Parathyroid adenoma (tissue), 2 donors: ENCODE results near the gene EXOC3L1.

ENCODE experiments used
- H2AFZ ChIP-seq: fragments of 300-600 bp; sonication (generic); one replicate; pipeline ENCODE4 v1.7.0; 2017; ENCODE audit warnings: antibody characterized with exemption, mild to moderate bottlenecking
- H3K27ac ChIP-seq: fragments of 300-600 bp; sonication (generic); one replicate; pipeline ENCODE4 v1.7.0; 2017
- H3K27me3 ChIP-seq: fragments of 300-600 bp; sonication (generic); one replicate; pipeline ENCODE4 v1.7.0; 2017; ENCODE audit warnings: low read length; ENCODE audit not compliant: control insufficient read depth, insufficient read depth
- H3K36me3 ChIP-seq: fragments of 300-600 bp; sonication (generic); one replicate; pipeline ENCODE4 v1.7.0; 2017; ENCODE audit warnings: low read length; ENCODE audit not compliant: control insufficient read depth, insufficient read depth
- H3K4me1 ChIP-seq: fragments of 300-600 bp; sonication (generic); one replicate; pipeline ENCODE4 v1.7.0; 2017; ENCODE audit warnings: control low read depth
- H3K4me2 ChIP-seq: fragments of 300-600 bp; sonication (generic); one replicate; pipeline ENCODE4 v1.7.0; 2017; ENCODE audit warnings: low read length
- H3K4me3 ChIP-seq: fragments of 300-600 bp; sonication (generic); one replicate; pipeline ENCODE4 v1.7.0; 2017; ENCODE audit warnings: low read depth, low read length
- H3K79me2 ChIP-seq: fragments of 300-600 bp; sonication (generic); one replicate; pipeline ENCODE4 v1.7.0; 2017; ENCODE audit warnings: control low read depth
- H3K9ac ChIP-seq: fragments of 300-600 bp; sonication (generic); one replicate; pipeline ENCODE4 v1.7.0; 2017; ENCODE audit warnings: mild to moderate bottlenecking
- H3K9me3 ChIP-seq: fragments of 300-600 bp; sonication (generic); one replicate; pipeline ENCODE4 v1.7.0; 2017; ENCODE audit warnings: low read length; ENCODE audit not compliant: control insufficient read depth
- CTCF ChIP-seq: fragments of 300-600 bp; sonication (generic); IDR thresholded peaks from one replicate; pipeline ENCODE4 v1.7.0; 2017; ENCODE audit warnings: antibody characterized with exemption, mild to moderate bottlenecking
- donor health status: primary hyperparathyroidism.

Gene EXOC3L1

GRCh38 chr16:67162506-67163163 lies 27.3 kb downstream of the EXOC3L1 start:
- H3K36me3 ChIP-seq, result no peaks in the 10 kb centered on the region
- no peaks in the 10 kb centered on the region for H3K9me3 ChIP-seq
- H3K27ac ChIP-seq, result peak overlapping the region; percentile 74
- H3K4me1 ChIP-seq, result peaks cover 12% of the 10 kb centered on the region
- no peaks in the 10 kb centered on the region for H3K27me3 ChIP-seq
- TF ChIP-seq CTCF, result no peak
- H3K4me2 ChIP-seq, result peak overlapping the region; percentile 76
- H2AFZ ChIP-seq, result peak overlapping the region; percentile 80
- no peaks in the 10 kb centered on the region for H3K79me2 ChIP-seq
- peak overlapping the region; percentile 75 for H3K4me3 ChIP-seq
- H3K9ac ChIP-seq, result no peak overlapping the region

- Histone ChIP-seq H3K4me2 (peak overlapping the region; percentile 95), H2AFZ (peak overlapping the region; percentile 82), H3K4me1 (peaks cover 11% of the 10 kb centered on the region), H3K9ac (no peak overlapping the region), H3K9me3 (no peaks in the 10 kb centered on the region), H3K4me3 (peak overlapping the region; percentile 95), H3K27ac (no peak overlapping the region), H3K36me3 (no peaks in the 10 kb centered on the region), H3K79me2 (no peaks in the 10 kb centered on the region), H3K27me3 (no peaks in the 10 kb centered on the region)
- TF ChIP-seq CTCF, result no peak
Measured at GRCh38 chr16:67161595-67162058, 28.3 kb downstream of the EXOC3L1 start.

GRCh38 chr16:67158637-67159600 lies 31.0 kb downstream of the EXOC3L1 start:
- H3K36me3 ChIP-seq, result no peaks in the 10 kb centered on the region
- TF ChIP-seq CTCF, result no peak
- no peaks in the 10 kb centered on the region for H3K9me3 ChIP-seq
- H3K4me2 ChIP-seq, result peak overlapping the region; percentile 95
- H3K79me2 ChIP-seq, result no peaks in the 10 kb centered on the region
- peak overlapping the region; percentile 43 for H3K27ac ChIP-seq
- H3K4me1 ChIP-seq, result peaks cover 7% of the 10 kb centered on the region
- H3K9ac ChIP-seq, result peak overlapping the region; percentile 3
- peak overlapping the region; percentile 95 for H3K4me3 ChIP-seq
- H2AFZ ChIP-seq, result peak overlapping the region; percentile 82
- no peaks in the 10 kb centered on the region for H3K27me3 ChIP-seq

- no peaks in the 10 kb centered on the region for H3K79me2 ChIP-seq
- peaks cover 5% of the 10 kb centered on the region for H3K4me1 ChIP-seq
- H3K27ac ChIP-seq, result no peak overlapping the region
- H3K9ac ChIP-seq, result no peak overlapping the region
- H3K27me3 ChIP-seq, result no peaks in the 10 kb centered on the region
- no peak for TF ChIP-seq CTCF
- no peaks in the 10 kb centered on the region for H3K36me3 ChIP-seq
- H3K4me2 ChIP-seq, result no peak overlapping the region
- H2AFZ ChIP-seq, result no peak overlapping the region
- no peaks in the 10 kb centered on the region for H3K9me3 ChIP-seq
- no peak overlapping the region for H3K4me3 ChIP-seq
Measured at GRCh38 chr16:67157892-67158635, 31.9 kb downstream of the EXOC3L1 start.
